NCI-H187 (cell line): ENCODE results near the gene CENPV.
A peak's percentile ranks its signal among the peaks of the same experiment; 100 is the strongest.
"Not testable (repeated sequence)": the region's sequence is repeated elsewhere in the genome, so short reads cannot be mapped to it uniquely, and the experiment has no call there.

Experiments
- DNase-seq, 2 experiments: peaks; one replicate each; lab custom pipeline; 2025; lab: John Stamatoyannopoulos, UW

The CENPV gene

GRCh38 chr17:16313139-16314090 is 39.9 kb downstream of the CENPV start:
- DNase-seq: peak in 1 of 2 experiments; percentile 10

DNA sequence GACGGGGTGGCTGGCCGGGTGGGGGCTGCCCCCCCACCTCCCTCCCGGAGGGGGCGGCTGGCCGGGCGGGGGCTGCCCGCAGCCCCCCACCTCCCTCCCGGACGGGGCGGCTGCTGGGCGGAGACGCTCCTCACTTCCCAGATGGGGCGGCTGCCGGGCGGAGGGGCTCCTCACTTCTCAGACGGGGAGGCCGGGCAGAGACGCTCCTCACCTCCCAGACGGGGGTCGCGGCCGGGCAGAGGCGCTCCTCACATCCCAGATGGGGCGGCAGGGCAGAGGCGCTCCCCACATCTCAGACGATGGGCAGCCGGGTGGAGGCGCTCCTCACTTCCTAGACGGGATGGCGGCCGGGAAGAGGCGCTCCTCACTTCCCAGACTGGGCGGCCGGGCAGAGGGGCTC is 41.2 kb downstream of the CENPV start:
- not testable (repeated sequence) for DNase-seq

- no peak for DNase-seq
Observed at GRCh38 chr17:16306211-16306610, 47.1 kb downstream of the CENPV start.

DNA sequence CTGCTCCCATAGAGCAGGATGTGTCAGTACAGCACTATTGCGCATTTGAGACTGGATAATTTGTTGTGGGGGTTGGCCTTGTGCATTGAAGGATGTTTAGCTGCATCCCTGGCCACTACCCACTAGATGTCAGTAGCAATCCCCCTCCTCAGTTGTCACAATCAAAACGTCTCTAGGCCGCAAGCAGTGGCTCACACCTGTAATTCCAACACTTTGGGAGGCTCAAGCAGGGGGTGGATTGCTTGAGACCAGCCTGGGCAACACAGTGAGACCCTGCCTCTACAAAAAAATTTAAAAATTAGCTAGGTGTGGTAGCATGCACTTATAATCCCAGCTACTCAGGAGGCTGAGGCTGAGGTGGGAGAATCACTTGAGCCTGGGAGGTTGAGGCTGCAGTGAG is 48.4 kb downstream of the CENPV start:
- DNase-seq: no peak

GRCh38 chr17:16302856-16303255 is 50.4 kb downstream of the CENPV start:
- no peak for DNase-seq

- DNase-seq: no peak
Observed at GRCh38 chr17:16301963-16302855, 51.1 kb downstream of the CENPV start.

GRCh38 chr17:16300554-16300953 is 52.7 kb downstream of the CENPV start:
- no peak for DNase-seq

GRCh38 chr17:16298140-16298662 is 55.1 kb downstream of the CENPV start:
- DNase-seq: no peak

DNA sequence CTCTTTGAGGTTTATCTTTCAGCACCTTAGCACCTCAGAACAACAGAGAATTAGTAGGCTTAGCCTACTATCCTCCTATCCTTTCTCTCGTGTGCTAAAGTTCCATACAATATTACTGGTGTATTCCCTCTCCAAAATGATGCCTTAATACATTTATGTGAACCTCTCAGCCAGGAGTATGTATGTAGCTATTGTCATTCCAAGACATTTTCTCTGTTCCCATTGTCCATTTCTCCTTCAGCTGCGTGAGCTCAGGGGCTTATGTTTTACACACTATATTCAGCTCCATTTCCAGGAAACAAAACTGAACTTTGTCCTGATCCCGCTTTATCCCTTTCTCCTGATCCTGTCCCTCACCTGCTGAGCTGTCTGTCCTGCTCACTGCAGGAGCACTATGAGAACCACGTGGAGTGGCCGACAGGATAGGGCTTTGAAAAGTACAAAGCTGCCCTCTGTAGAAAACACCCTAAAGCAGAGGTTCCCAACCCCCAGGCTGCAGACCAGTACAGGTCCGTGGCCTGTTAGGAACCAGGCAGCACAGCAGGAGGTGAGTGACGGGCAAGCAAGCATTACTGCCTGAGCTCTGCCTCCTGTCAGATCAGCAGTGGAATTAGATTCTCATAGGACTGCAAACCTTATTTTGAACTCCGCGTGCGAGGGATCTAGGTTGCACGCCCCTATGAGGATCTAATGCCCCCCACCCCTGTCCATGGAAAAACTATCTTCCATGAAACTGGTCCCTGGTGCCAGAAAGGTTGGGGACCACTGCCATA is 55.7 kb downstream of the CENPV start:
- DNase-seq: no peak

- DNase-seq: not testable (repeated sequence)
Observed at GRCh38 chr17:16296072-16296471, 57.2 kb downstream of the CENPV start.

- DNase-seq: no peak
Observed at GRCh38 chr17:16294560-16294959, 58.7 kb downstream of the CENPV start.

- DNase-seq: no peak
Observed at GRCh38 chr17:16293931-16294330, 59.3 kb downstream of the CENPV start.
